Epithelial cell of esophagus (primary cell): ENCODE results near the gene TUBGCP6.
A peak's percentile ranks its signal among the peaks of the same experiment; 100 is the strongest.

Experiments used
- DNase-seq: peaks from one replicate; pipeline ENCODE4 v3.0.0; 2010; ENCODE audit warnings: low read depth
- H3K4me3 ChIP-seq: 2 replicates; pipeline ENCODE4 v1.5.1; 2011; ENCODE audit warnings: mild to moderate bottlenecking, low read length, control low read depth
- CTCF ChIP-seq: IDR thresholded peaks from 2 replicates; pipeline ENCODE4 v1.5.1; 2011; ENCODE audit warnings: low read depth, mild to moderate bottlenecking, low read length, control low read depth, inconsistent platforms; ENCODE audit not compliant: insufficient read depth; ENCODE audit errors: missing control alignments

TUBGCP6 gene

GRCh38 chr22:50222508-50222907 lies 22.3 kb downstream of the TUBGCP6 start:
- no peak overlapping the region for H3K4me3 ChIP-seq
- TF ChIP-seq CTCF: no peak
- DNase-seq: no peak

GRCh38 chr22:50221410-50222300 lies 23.2 kb downstream of the TUBGCP6 start:
- no peak overlapping the region for H3K4me3 ChIP-seq
- TF ChIP-seq CTCF: no peak
- DNase-seq: no peak

- no peak overlapping the region for H3K4me3 ChIP-seq
- no peak for DNase-seq
- TF ChIP-seq CTCF: no peak
Measured at GRCh38 chr22:50220603-50221409, 24.0 kb downstream of the TUBGCP6 start.

- no peak overlapping the region for H3K4me3 ChIP-seq
- no peak for TF ChIP-seq CTCF
- DNase-seq: no peak
Measured at GRCh38 chr22:50219800-50220602, 24.8 kb downstream of the TUBGCP6 start.

GRCh38 chr22:50218996-50219727 lies 25.7 kb downstream of the TUBGCP6 start:
- TF ChIP-seq CTCF: no peak
- H3K4me3 ChIP-seq: no peak overlapping the region
- peak; percentile 80 for DNase-seq
